GM18520 (cell line): Measurements from ENCODE around the gene CAPN6.

Source experiments
- ATAC-seq: cut with Tn5 transposase; IDR thresholded peaks from one replicate; pipeline ENCODE4 v1.9.1; 2021; ENCODE audit not compliant: unreplicated experiment

CAPN6 gene

DNA sequence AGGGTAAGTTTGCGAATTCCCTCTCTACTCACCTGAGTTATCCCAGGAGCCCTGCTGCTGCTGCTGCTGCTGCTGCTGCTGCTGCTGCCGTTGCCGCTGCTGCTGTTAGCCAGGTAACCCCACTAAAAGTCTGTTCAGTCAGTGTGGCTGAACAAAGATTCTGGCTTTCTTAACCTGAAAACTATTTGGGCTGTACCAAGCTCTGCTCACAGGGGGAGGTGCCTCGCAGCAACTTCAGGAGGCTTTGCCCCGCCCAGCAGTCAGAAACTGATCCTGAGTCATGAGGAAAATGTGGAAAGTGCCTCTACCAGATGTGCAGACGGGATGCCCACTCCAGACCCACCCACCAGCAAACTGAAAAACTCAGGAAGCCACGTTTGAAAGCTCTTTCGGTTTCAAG is at the start of gene CAPN6:
Gene CAPN6, minus strand, starts transcription at position 145 of the 400 bp plus-strand sequence. CDS start 6,547 bp downstream, outside the sequence.
- ATAC-seq: no peak

DNA sequence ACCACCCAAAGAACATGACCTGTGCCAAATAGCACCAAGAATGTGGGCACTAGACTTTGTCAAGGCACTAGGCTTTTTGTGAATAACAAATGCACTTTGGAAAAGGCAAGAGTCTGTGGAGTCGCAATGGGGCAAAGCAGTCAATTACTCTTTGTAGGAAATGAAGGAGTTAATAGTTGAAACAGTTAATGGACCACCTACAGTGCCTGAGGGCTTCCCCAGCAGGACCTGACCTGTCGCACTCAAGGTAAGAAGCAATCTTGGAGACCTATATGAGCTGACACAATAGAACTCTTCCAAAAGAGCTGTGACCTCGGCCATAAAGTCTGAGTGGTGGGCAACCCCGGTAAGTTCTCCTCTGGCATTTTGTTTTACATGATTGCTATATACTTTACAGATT is 49.2 kb upstream of the CAPN6 start:
- ATAC-seq: no peak

- ATAC-seq: no peak
Measured at GRCh38 chrX:111318901-111319300, 48.6 kb upstream of the CAPN6 start.

- no peak for ATAC-seq
Measured at GRCh38 chrX:111309083-111309482, 38.8 kb upstream of the CAPN6 start.

- no peak for ATAC-seq
Measured at GRCh38 chrX:111308039-111308438, 37.8 kb upstream of the CAPN6 start.

DNA sequence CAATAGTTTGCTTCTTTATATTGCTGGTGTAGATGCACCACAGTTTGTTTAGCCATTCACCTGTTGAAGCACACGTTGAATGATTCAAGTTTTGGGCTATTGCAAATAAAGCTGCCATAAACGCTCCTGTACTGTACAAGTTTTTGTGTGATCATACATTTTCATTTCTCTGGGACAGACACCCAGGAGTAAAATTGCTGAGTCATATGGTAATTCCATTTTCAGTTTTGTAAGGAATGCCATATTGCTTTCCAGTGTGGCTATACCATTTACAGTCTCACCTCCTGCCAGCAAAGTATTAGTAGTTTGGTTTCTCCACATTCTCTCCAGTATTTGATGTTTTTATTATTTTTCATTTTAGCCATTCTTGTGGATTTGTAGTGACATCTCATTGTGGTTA is 32.0 kb upstream of the CAPN6 start:
- no peak for ATAC-seq

DNA sequence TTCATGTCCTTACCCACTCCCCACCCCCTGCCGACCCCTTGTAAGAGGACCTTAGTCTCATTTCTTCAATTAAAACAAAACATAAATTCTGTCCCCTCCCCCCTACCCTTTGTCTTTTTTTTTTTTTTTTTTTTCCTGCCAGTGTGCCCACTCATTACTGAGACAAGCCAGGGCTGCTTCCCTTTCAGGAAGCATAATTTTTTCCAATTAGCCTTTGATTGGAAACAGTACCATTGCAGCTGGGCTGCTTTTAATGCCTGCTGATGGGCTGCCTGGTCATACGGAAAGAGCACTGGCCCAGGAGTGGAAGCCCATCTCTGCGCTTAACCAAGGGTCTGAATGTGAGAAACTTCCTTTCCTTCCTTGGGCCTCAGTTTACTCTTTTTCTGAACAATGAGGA is 18.6 kb upstream of the CAPN6 start:
- ATAC-seq: no peak

DNA sequence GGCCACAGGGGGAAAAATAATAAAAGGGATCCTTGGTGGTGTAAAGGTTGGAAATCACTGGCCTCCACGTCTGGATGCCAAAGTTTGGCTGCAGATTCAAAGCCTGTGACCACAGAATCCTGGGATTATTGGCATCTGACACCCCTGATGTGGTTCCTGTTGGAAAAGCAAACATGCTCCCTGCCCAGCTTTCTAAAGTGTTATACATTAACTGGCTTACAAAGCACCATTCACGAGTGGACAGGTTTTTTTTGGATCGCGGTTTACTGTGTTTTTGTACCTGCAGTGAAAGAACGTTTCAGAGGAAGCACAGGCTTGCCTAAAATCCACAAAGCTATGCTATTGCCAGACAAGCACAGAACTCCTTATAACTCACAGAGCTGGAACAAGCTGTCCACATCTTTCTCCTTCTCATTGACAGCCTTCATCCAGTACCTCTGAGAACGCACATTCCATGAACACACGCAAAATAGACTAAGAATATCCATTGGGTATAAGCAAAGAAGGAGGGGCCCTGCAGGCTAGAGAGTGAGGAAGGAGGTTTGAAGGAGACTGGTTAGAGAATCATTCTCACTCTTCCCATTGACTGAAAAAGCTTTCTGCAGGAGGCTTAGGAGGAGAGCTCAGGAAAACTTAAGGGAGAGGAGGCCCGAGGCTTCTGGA is 14.5 kb upstream of the CAPN6 start:
- no peak for ATAC-seq

GRCh38 chrX:111283446-111283845 is 13.2 kb upstream of the CAPN6 start:
- ATAC-seq: no peak

- ATAC-seq: no peak
Measured at GRCh38 chrX:111282991-111283390, 12.7 kb upstream of the CAPN6 start.

DNA sequence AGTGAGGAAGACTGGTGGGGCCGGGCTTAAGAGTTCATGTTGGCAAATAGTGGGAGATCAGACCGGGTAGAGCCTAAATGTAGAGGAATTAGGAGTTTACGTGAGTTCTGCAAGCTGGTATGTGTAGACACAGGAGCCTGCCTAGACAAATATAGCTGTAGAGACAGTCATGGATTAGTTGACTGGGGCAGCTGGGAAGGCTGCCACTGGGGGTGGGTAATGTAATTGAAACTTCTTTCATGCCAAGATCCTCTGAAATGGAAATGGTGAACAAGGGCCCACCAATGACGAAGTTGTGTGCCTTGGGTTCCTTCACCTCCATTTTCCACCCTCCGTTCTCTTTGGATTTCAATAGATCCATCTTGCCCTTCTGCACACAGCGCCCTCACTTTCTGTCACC is 11.9 kb upstream of the CAPN6 start:
- no peak for ATAC-seq

DNA sequence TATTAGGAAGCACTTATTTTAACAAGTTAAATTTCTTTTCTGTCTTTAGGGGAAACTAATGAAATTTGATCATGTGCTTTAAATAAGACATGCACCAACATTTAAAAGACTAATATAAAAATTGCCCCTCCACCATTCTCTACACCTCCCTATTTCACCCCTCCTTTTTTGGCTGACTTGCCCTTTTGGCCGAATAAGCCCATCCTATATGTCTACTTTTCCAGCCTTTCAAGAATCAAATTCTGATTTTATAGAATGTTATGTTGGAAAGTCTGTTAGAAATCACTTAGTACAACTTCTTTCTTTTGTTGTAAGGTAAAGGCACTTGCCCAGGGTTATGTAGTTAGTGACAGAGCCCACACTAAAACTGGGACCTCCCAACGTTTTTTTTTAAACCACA is 1.8 kb downstream of the CAPN6 start:
- no peak for ATAC-seq

GRCh38 chrX:111265486-111265885 is 4.8 kb downstream of the CAPN6 start:
- ATAC-seq: no peak

DNA sequence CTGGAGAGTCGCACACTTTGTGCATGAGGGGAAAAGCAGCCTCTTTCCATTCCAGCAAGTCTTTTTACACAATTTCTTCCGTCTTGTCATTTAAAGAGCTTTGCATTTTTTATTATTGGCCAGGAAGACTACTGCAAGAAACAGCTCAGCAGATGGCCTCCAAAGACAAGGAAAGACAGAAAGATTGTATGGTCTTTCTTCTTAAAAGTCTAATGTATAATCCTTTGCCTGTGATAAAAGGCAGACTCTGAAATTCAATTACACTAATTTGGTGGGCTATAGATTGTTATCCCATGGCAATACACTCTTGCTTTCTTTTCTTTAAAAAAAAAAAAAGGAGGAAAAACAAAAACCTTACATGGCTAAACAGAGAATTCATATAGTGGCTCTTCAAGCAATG is 5.9 kb downstream of the CAPN6 start:
- no peak for ATAC-seq

GRCh38 chrX:111262086-111262485 is 8.2 kb downstream of the CAPN6 start:
- ATAC-seq: no peak

DNA sequence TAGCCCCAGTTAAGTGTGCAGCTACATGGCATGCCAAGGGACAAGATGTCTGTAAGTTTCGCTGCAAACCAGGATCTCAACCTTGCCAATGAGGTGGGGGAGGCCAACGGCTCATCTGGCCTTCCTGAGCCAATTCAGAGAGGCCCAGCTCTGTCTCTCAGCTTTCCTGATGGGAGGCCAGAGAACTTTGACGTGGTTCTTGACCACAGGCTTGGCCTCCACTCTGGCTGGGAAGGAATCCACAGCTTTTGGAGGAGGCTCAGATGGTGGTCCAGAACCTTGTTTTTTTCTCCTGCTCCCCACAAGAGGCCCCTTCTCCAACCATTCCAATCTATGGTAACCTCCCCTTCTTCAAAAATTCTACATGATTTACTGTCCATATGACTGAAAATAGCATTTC is 9.8 kb downstream of the CAPN6 start:
- no peak for ATAC-seq

GRCh38 chrX:111259559-111259958 is 10.7 kb downstream of the CAPN6 start:
- ATAC-seq: no peak

DNA sequence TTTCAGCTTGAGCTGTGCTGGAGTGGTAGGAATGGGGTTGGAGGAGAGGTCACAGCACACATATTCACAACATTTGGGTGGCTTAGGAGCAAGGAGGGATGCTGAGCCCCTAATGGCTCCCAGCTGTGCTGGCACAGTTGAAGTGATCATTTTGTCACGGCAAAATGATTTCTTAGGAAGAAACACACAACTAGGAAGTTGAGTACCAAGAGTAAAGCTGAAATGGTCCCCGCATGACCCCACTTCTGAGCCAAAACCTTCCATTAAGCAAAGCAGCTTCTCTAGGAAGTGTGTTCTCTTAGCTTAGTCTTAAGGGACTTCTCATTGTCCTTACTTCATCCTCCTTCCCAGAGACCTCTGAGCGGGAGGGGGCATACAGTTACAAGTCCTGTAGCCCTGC is 12.6 kb downstream of the CAPN6 start:
- ATAC-seq: no peak

DNA sequence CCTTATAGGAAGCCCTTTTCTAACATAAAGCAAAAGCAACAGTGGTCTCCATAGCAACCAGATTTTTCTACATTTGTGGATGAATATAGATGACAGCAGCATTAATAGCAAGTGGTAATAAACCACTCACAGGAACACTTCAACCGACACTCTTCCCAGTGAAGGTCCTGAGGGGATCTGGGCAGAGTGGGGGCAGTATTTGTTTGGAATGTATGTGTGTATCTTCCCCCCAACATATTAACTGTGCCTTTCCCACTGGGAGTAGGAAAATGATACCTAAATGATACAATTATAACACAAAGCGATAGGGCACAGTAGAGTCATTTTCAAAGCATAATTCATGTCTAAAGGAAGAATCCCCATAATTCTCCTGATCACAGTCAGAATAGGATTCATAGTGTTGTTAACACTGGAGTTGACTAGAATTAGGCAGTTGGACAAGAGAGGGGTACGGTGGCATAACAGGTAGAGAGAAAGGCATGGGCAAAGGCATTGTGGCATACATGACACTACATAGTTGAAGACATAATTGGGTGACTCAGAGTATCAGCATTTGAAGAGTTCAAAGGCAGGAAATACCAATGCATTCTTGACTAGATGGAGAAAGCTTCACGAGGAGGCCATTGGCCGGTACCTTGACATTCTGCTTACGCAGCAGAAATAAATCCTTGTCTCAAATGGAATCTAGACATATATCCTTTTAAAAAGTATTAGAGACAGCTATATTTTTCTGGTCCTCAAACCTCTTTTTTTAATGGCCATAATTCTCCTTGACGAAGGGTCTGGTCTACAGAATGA is 15.2 kb downstream of the CAPN6 start:
- no peak for ATAC-seq

GRCh38 chrX:111244235-111244750 is 26.0 kb downstream of the CAPN6 start:
- no peak for ATAC-seq

DNA sequence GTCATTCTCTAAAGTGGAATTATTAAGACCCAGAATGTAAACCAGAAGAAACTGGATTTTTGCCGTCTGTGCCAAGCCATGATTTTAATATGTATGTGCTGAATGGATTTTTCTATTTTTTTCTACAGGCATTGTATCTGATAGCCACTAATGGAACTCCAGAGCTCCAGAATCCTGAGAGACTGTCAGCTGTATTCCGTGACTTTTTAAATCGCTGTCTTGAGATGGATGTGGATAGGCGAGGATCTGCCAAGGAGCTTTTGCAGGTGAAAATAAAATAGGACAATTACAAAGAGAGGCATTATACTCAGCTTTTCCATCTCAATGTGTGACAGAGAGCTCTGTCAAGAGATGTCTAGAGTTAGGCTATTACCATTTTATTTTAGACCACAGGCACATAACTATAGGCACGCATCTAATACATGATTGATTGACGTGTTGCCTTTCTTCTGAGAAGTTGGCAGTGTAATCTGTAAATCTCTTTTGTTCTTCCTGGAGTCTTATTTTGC is 53.9 kb downstream of the CAPN6 start:
- ATAC-seq: no peak

- ATAC-seq: no peak
Measured at GRCh38 chrX:111207851-111208250, 62.4 kb downstream of the CAPN6 start.
